MG63 (cell line): ENCODE data around the gene RRP7A. TPM values are rescaled to one million over a fixed set of nuclear protein-coding genes. Genes with fewer than 3 reads are reported as not detected.
A peak's percentile ranks its signal among the peaks of the same experiment; 100 is the strongest.
"Not testable (repeated sequence)": the region's sequence is repeated elsewhere in the genome, so short reads cannot be mapped to it uniquely, and the experiment has no call there.

Experiments used
- DNase-seq: peaks from one replicate; pipeline ENCODE4 v3.0.0-alpha.2; 2020
- H3K27me3 ChIP-seq: fragments of 250-450 bp; sonication (Bioruptor Pico); 2 replicates; pipeline ENCODE4 v1.5.1; 2020; ENCODE audit warnings: mild to moderate bottlenecking, moderate library complexity
- H3K36me3 ChIP-seq: fragments of 250-450 bp; sonication (Bioruptor Pico); 2 replicates; pipeline ENCODE4 v1.5.1; 2020; ENCODE audit warnings: mild to moderate bottlenecking, moderate library complexity
- H3K4me3 ChIP-seq: fragments of 250-450 bp; sonication (Bioruptor Pico); 2 replicates; pipeline ENCODE4 v1.5.1; 2020; ENCODE audit warnings: mild to moderate bottlenecking, moderate library complexity
- H3K9me3 ChIP-seq: fragments of 250-450 bp; sonication (Bioruptor Pico); 2 replicates; pipeline ENCODE4 v1.5.1; 2020; ENCODE audit warnings: mild to moderate bottlenecking, moderate library complexity
- total RNA-seq: library from RNA; depleted of rRNA; stranded (reverse); fragments of >200 nt; shearing (Covaris generic); gene quantifications from 2 replicates; pipeline ENCODE4 v1.2.3, GENCODE V29; 2014; ENCODE audit warnings: low replicate concordance

Gene RRP7A
- total RNA-seq, 1 experiment from 2014 or later = 99.6 TPM

- not testable (repeated sequence) for DNase-seq, H3K4me3 ChIP-seq, H3K9me3 ChIP-seq, H3K27me3 ChIP-seq
- H3K36me3 ChIP-seq = peaks cover 30% of the 10 kb centered on the region
Observed at GRCh38 chr22:42514331-42514730, 5.3 kb downstream of the RRP7A start.

- peaks cover 26% of the 10 kb centered on the region for H3K36me3 ChIP-seq
- not testable (repeated sequence) for H3K4me3 ChIP-seq, H3K9me3 ChIP-seq, H3K27me3 ChIP-seq, DNase-seq
Observed at GRCh38 chr22:42512273-42512990, 7.2 kb downstream of the RRP7A start.

GRCh38 chr22:42511401-42511891 is 8.2 kb downstream of the RRP7A start:
- Histone ChIP-seq H3K27me3 (no peaks in the 10 kb centered on the region), H3K36me3 (peaks cover 20% of the 10 kb centered on the region), H3K4me3 (no peak overlapping the region), H3K9me3 (no peaks in the 10 kb centered on the region)
- no peak for DNase-seq

GRCh38 chr22:42509548-42509947 is 10.0 kb downstream of the RRP7A start:
- H3K36me3 ChIP-seq = peaks cover 10% of the 10 kb centered on the region
- H3K27me3 ChIP-seq = no peaks in the 10 kb centered on the region
- no peaks in the 10 kb centered on the region for H3K9me3 ChIP-seq
- DNase-seq = no peak
- no peak overlapping the region for H3K4me3 ChIP-seq

GRCh38 chr22:42508975-42509364 is 10.6 kb downstream of the RRP7A start:
- not testable (repeated sequence) for DNase-seq, H3K9me3 ChIP-seq, H3K4me3 ChIP-seq, H3K27me3 ChIP-seq
- H3K36me3 ChIP-seq = peaks cover 10% of the 10 kb centered on the region

GRCh38 chr22:42508327-42508974 is 11.1 kb downstream of the RRP7A start:
- H3K9me3 ChIP-seq, H3K27me3 ChIP-seq, H3K4me3 ChIP-seq, DNase-seq: not testable (repeated sequence)
- peaks cover 10% of the 10 kb centered on the region for H3K36me3 ChIP-seq

GRCh38 chr22:42500836-42501179 is 18.8 kb downstream of the RRP7A start:
- no peak for DNase-seq
- no peaks in the 10 kb centered on the region for H3K36me3 ChIP-seq
- H3K9me3 ChIP-seq = no peaks in the 10 kb centered on the region
- H3K27me3 ChIP-seq = no peaks in the 10 kb centered on the region
- H3K4me3 ChIP-seq = no peak overlapping the region

- peak; percentile 45 for DNase-seq
- no peaks in the 10 kb centered on the region for H3K9me3 ChIP-seq
- H3K4me3 ChIP-seq = no peak overlapping the region
- no peaks in the 10 kb centered on the region for H3K36me3 ChIP-seq
- H3K27me3 ChIP-seq = no peaks in the 10 kb centered on the region
Observed at GRCh38 chr22:42500161-42500835, 19.3 kb downstream of the RRP7A start.

GRCh38 chr22:42499773-42500160 is 19.8 kb downstream of the RRP7A start:
- H3K36me3 ChIP-seq, H3K9me3 ChIP-seq, H3K27me3 ChIP-seq, DNase-seq, H3K4me3 ChIP-seq: not testable (repeated sequence)

GRCh38 chr22:42495533-42496141 is 24.0 kb downstream of the RRP7A start:
- not testable (repeated sequence) for H3K9me3 ChIP-seq, H3K4me3 ChIP-seq, H3K27me3 ChIP-seq, H3K36me3 ChIP-seq
- peak; percentile 34 for DNase-seq

- DNase-seq = no peak
- Histone ChIP-seq H3K36me3 (no peaks in the 10 kb centered on the region), H3K9me3 (no peaks in the 10 kb centered on the region), H3K27me3 (no peaks in the 10 kb centered on the region), H3K4me3 (no peak overlapping the region)
Observed at GRCh38 chr22:42493393-42493792, 26.2 kb downstream of the RRP7A start.

GRCh38 chr22:42492323-42492690 is 27.3 kb downstream of the RRP7A start:
- Histone ChIP-seq H3K9me3 (no peaks in the 10 kb centered on the region), H3K36me3 (no peaks in the 10 kb centered on the region)
- DNase-seq = no peak

GRCh38 chr22:42490243-42490832 is 29.3 kb downstream of the RRP7A start:
- Histone ChIP-seq H3K4me3 (no peak overlapping the region), H3K27me3 (no peaks in the 10 kb centered on the region), H3K9me3 (no peaks in the 10 kb centered on the region), H3K36me3 (no peaks in the 10 kb centered on the region)
- DNase-seq = no peak

More at GRCh38 chr22:42492323-42492690, 27.3 kb downstream of the RRP7A start:
- H3K4me3 ChIP-seq = no peak overlapping the region
- no peaks in the 10 kb centered on the region for H3K27me3 ChIP-seq

GRCh38 chr22:42489000-42489399 is 30.6 kb downstream of the RRP7A start:
- DNase-seq = no peak
- H3K27me3 ChIP-seq = peaks cover 7% of the 10 kb centered on the region; the same call in 1 of the 2 replicates
- H3K4me3 ChIP-seq = no peak overlapping the region
- no peaks in the 10 kb centered on the region for H3K9me3 ChIP-seq
- no peaks in the 10 kb centered on the region for H3K36me3 ChIP-seq

GRCh38 chr22:42484506-42484905 is 35.1 kb downstream of the RRP7A start:
- DNase-seq = no peak
- Histone ChIP-seq H3K4me3 (no peak overlapping the region), H3K9me3 (no peaks in the 10 kb centered on the region), H3K36me3 (no peaks in the 10 kb centered on the region), H3K27me3 (peaks cover 11% of the 10 kb centered on the region; the same call in 1 of the 2 replicates)

- not testable (repeated sequence) for H3K4me3 ChIP-seq, H3K9me3 ChIP-seq, DNase-seq, H3K36me3 ChIP-seq
- peaks cover 11% of the 10 kb centered on the region; the same call in 1 of the 2 replicates for H3K27me3 ChIP-seq
Observed at GRCh38 chr22:42483610-42484223, 35.9 kb downstream of the RRP7A start.
